Right lobe of liver (tissue), 6 donors: ENCODE measurements around the gene MINDY3. TPM values are rescaled to one million over a fixed set of nuclear protein-coding genes. Genes with fewer than 3 reads are reported as not detected.

Source experiments
- ATAC-seq, 4 donors: fragments of 200-7000 bp; cut with Tn5 transposase; one replicate each; pipeline ENCODE4 v1.9.1; 2020; ENCODE audit warnings: mild to moderate bottlenecking in 4 of 4, moderate library complexity in 4 of 4
- DNase-seq, 3 donors: peaks; one replicate each; pipeline ENCODE4 v3.0.0-alpha.2; 2020
- H3K27ac ChIP-seq, 3 donors: fragments of 200-600 bp; one replicate each; pipeline ENCODE4 v1.8.0; 2022
- H3K27me3 ChIP-seq, 2 donors: fragments of 200-600 bp; one replicate each; pipeline ENCODE4 v1.8.0; 2022
- H3K36me3 ChIP-seq, 4 donors: fragments of 200-600 bp; sonication (generic) in 1 of 4; one replicate each; pipeline versions ENCODE4 v1.5.1 to v1.8.0; 2017 to 2022; ENCODE audit warnings: control low read depth in 1 of 4
- H3K4me1 ChIP-seq, 4 donors: fragments of 200-600 bp; sonication (generic) in 1 of 4; one replicate each; pipeline versions ENCODE4 v1.5.1 to v1.8.0; 2017 to 2022; ENCODE audit warnings: control low read depth in 1 of 4
- H3K4me3 ChIP-seq, 3 donors: fragments of 200-600 bp; one replicate each; pipeline ENCODE4 v1.8.0; 2022
- H3K9me3 ChIP-seq, 4 donors: fragments of 200-600 bp; sonication (generic) in 1 of 4; one replicate each; pipeline versions ENCODE4 v1.5.1 to v1.8.0; 2017 to 2022; ENCODE audit warnings: control low read depth in 1 of 4
- POLR2A ChIP-seq: fragments of 450-650 bp; IDR thresholded peaks from one replicate; pipeline ENCODE4 v1.6.1; 2017; ENCODE audit warnings: antibody characterized with exemption, mild to moderate bottlenecking
- WGBS: methylation state at CpG from one replicate; pipeline ENCODE4 v1.1.6; 2018; ENCODE audit warnings: low coverage, low lambda C conversion rate; ENCODE audit not compliant: insufficient coverage; ENCODE audit errors: missing lambda C conversion rate; 5-methylcytosine and 5-hydroxymethylcytosine counted together
- intact Hi-C, 2 donors: fragments of 100-400 bp; cut with DNase I; formaldehyde crosslinking; loops; one replicate each; pipeline versions ENCODE4 v1.11.2 to v1.14.1; 2022
- total RNA-seq, 6 experiments: library from RNA; depleted of rRNA in 2 of 6; stranded (reverse); fragments of >200 nt in 2 of 6; fragmentation: NEBNext Ultra II Directional in 3 of 6; extraction: Animal tissue kit (Norgen Biotek cat#: 25700) in 3 of 6; gene quantifications; one replicate each; pipeline versions ENCODE4 v1.1.0 to v1.2.4, GENCODE V29; 2016 to 2023
- TF ChIP-seq, protein P1 (sequence below), 4 donors: fragments of 200-600 bp in 3 of 4; fragments of 450-650 bp in 1 of 4; IDR thresholded peaks; one replicate each; pipeline versions ENCODE4 v1.5.1 to v1.8.0; 2016 to 2022; ENCODE audit warnings: antibody characterized with exemption in 4 of 4, mild to moderate bottlenecking in 2 of 4
- donor health status: DM: no; HTN: yes; CAD: no.
- donor health status: DM: no; HTN: no; CAD: no.
- donor health status: DM: no; HTN: no; CAD: no.
- donor health status: DM: no; HTN: yes; CAD: no.
- donor health status: DM: no; HTN: yes; CAD: no.

Gene MINDY3
- total RNA-seq, 6 experiments from 2014 or later, result 11.6 to 15.5 (median 12.4) TPM

DNA sequence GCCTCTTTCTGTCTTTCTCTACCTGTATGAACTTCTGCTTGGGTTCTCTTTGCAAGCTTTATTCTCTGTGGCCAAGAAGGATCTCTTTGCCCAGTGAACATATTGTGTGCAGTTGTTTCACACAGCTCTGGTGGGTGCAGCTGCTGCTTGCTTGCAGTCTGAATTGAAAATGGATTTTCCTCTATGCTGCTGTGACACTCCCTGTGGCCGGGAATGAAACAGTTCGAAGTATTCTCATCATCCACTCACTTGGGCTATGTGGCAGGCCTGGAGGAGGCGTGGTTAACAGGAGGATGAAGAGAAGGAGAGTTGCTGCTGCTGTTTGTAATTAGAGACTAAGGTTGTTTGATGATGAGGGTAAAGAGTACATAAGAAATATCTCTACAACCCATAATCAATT, 112.2 kb downstream of the MINDY3 start:
- no peak for DNase-seq
- 27% methylated on average over 3 of the region's 3 CpGs for WGBS
- intact Hi-C loops, result no loop called here
- no peak for ATAC-seq
- no peaks in the 10 kb centered on the region for H3K4me1 ChIP-seq
- TF ChIP-seq, protein P1, sequence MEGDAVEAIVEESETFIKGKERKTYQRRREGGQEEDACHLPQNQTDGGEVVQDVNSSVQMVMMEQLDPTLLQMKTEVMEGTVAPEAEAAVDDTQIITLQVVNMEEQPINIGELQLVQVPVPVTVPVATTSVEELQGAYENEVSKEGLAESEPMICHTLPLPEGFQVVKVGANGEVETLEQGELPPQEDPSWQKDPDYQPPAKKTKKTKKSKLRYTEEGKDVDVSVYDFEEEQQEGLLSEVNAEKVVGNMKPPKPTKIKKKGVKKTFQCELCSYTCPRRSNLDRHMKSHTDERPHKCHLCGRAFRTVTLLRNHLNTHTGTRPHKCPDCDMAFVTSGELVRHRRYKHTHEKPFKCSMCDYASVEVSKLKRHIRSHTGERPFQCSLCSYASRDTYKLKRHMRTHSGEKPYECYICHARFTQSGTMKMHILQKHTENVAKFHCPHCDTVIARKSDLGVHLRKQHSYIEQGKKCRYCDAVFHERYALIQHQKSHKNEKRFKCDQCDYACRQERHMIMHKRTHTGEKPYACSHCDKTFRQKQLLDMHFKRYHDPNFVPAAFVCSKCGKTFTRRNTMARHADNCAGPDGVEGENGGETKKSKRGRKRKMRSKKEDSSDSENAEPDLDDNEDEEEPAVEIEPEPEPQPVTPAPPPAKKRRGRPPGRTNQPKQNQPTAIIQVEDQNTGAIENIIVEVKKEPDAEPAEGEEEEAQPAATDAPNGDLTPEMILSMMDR (IDR thresholded peaks at IDR 0.05), result no peak
- TF ChIP-seq POLR2A, result no peak
- H3K36me3 ChIP-seq, result no peaks in the 10 kb centered on the region
- no peak overlapping the region for H3K27ac ChIP-seq
- H3K27me3 ChIP-seq, result no peaks in the 10 kb centered on the region
- no peaks in the 10 kb centered on the region for H3K9me3 ChIP-seq
- H3K4me3 ChIP-seq, result no peak overlapping the region

DNA sequence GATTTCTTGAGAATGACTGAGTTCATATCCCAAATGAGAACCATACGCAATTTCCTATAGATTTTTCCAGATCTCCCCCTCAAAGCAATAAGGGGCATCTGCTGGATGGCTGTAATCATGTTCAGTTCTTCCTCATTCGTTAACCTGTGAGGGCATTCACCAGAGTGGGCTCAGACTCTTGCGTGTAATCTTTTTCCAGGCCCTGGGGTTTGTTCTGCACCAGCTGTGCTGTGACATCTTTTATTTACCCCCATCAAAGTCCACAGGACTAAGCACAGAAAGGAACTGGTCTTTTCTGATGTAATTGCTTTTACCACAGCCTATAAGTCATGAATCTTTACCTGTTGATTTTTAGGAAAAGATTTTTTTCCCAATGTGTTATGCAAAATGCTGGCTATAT, 112.7 kb downstream of the MINDY3 start:
- H3K4me1 ChIP-seq, result no peaks in the 10 kb centered on the region
- ATAC-seq (no peak), DNase-seq (no peak)
- 60% methylated on average over 3 of the region's 3 CpGs for WGBS
- H3K9me3 ChIP-seq, result no peaks in the 10 kb centered on the region
- no peak overlapping the region for H3K27ac ChIP-seq
- no peak overlapping the region for H3K4me3 ChIP-seq
- intact Hi-C loops, result no loop called here
- no peaks in the 10 kb centered on the region for H3K36me3 ChIP-seq
- TF ChIP-seq, protein P1 (IDR thresholded peaks at IDR 0.05), result no peak
- no peak for TF ChIP-seq POLR2A
- H3K27me3 ChIP-seq, result no peaks in the 10 kb centered on the region

DNA sequence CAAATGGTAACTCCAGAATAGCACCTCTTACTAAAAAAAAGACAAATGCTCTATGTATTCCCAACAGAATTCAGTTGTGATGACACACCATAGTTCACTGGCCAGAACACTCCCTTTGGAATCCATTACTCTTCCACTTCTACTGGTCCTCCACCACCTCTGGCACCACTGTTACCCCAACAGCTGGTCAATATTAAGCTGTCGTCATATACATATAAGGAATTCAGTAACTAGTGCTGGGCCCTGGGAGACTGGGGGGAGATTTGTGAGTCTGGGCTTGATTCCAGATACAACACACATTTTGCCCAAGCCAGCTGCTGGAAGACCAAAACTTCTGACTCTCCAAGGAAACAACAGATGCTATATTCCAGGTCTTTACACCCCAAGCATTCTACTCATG, 114.6 kb downstream of the MINDY3 start:
- Histone ChIP-seq H3K4me1 (no peaks in the 10 kb centered on the region), H3K4me3 (no peak overlapping the region), H3K27ac (no peak overlapping the region), H3K27me3 (no peaks in the 10 kb centered on the region), H3K36me3 (no peaks in the 10 kb centered on the region), H3K9me3 (no peaks in the 10 kb centered on the region)
- whole genome bisulfite sequencing, result 75% methylated on average over 1 of the region's 1 CpG
- no peak for ATAC-seq
- no peak for DNase-seq
- intact Hi-C loops, result no loop called here
- TF ChIP-seq, protein P1 (IDR thresholded peaks at IDR 0.05), result no peak
- TF ChIP-seq POLR2A, result no peak

DNA sequence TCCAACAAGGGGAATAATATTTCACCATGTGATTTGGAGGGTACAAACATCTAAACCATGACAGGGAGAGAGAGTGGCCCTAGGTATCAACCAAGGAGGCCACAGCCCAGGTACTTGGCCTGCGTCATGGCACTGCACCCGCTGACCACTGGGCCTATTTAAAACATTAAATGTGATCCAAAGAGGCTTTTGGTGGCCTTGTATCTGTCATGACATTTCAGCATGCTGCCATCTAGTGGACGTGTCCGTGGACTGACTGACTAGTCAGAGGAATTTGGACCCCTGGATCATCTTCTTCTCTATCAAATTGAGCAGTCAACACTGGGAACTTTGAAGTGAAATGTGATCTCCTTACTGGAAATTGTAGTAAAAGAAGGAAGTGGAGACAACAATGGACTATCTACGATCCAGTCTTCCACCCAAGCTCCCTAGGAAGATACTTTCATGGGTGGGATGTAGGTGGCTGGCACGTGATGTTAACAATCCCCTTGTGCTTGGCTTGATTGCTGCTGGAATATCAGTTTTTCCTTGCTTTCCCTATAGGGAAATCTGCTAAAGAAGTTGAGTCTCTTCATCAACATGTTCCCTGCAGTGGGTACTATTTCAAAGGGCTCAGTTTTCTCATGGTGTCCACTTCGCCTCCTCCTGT, 116.0 kb downstream of the MINDY3 start:
- DNase-seq (peak in 2 of 3 donors; percentile 23 to 58), ATAC-seq (peak; percentile 52 to 70 (median 61))
- Histone ChIP-seq H3K4me3 (no peak overlapping the region), H3K36me3 (no peaks in the 10 kb centered on the region), H3K9me3 (no peaks in the 10 kb centered on the region), H3K27ac (no peak overlapping the region), H3K27me3 (no peaks in the 10 kb centered on the region), H3K4me1 (no peaks in the 10 kb centered on the region)
- intact Hi-C loops, result no loop called here
- 26% methylated on average over 6 of the region's 7 CpGs for WGBS
- TF ChIP-seq, protein P1 (IDR thresholded peaks at IDR 0.05), result peak; percentile 39 to 65 (median 56)
- TF ChIP-seq POLR2A, result no peak
